Measurements from ENCODE around the gene ZSCAN23. TPM values are rescaled to one million over a fixed set of nuclear protein-coding genes. Genes with fewer than 3 reads are reported as not detected.

The ZSCAN23 gene
- total and polyA plus RNA-seq, 9 of the 15 experiments (the other 6 are each of a cell fraction or from before 2014, with no cell fraction given), result 0.05 to 0.29 (median 0.21) TPM; not detected in 1

GRCh38 chr6:28383235-28384142 is 59.8 kb downstream of the ZSCAN23 start (continued):
- TF ChIP-seq UBTF (IDR thresholded peaks at IDR 0.05; ENCODE audit: borderline replicate concordance in 1 of 2, low read depth in 2 of 2, low read length in 2 of 2), result peak; percentile 93 to 97; a peak in 3 of 4 replicates
- no peak for TF ChIP-seq FOXO4 (CRISPR knock-in tag; IDR thresholded peaks at IDR 0.05)
- peak; percentile 64 for TF ChIP-seq CREB1 (IDR thresholded peaks at IDR 0.05)
- peak; percentile 68; the same call in 1 of the 2 replicates for TF ChIP-seq CREB1 (CRISPR knock-in tag; IDR thresholded peaks at IDR 0.05)
- no peak for TF ChIP-seq ZNF212 (CRISPR knock-in tag; IDR thresholded peaks at IDR 0.05)
- no peak for TF ChIP-seq E4F1 (CRISPR knock-in tag; IDR thresholded peaks at IDR 0.05; ENCODE audit: borderline replicate concordance)
- no peak for TF ChIP-seq SMARCA5 (IDR thresholded peaks at IDR 0.05)
- TF ChIP-seq TAF9B (IDR thresholded peaks at IDR 0.05; ENCODE audit: partially characterized antibody), result peak; percentile 73
- peak in 1 of 3 experiments; percentile 31 for TF ChIP-seq YY1 (IDR thresholded peaks at IDR 0.05; ENCODE audit: borderline replicate concordance in 1 of 3, control insufficient read depth in 1 of 3, extremely low read depth in 1 of 3, insufficient read depth in 3 of 3, insufficient read length in 1 of 3, insufficient replicate concordance in 2 of 3, low read depth in 1 of 3, low read length in 2 of 3)
- no peak; a peak in 1 of 4 replicates for TF ChIP-seq KDM1A (IDR thresholded peaks at IDR 0.05)
- no peak for TF ChIP-seq NFXL1 (CRISPR knock-in tag; IDR thresholded peaks at IDR 0.05)
